Measurements from ENCODE around the gene FREY1.

DNA sequence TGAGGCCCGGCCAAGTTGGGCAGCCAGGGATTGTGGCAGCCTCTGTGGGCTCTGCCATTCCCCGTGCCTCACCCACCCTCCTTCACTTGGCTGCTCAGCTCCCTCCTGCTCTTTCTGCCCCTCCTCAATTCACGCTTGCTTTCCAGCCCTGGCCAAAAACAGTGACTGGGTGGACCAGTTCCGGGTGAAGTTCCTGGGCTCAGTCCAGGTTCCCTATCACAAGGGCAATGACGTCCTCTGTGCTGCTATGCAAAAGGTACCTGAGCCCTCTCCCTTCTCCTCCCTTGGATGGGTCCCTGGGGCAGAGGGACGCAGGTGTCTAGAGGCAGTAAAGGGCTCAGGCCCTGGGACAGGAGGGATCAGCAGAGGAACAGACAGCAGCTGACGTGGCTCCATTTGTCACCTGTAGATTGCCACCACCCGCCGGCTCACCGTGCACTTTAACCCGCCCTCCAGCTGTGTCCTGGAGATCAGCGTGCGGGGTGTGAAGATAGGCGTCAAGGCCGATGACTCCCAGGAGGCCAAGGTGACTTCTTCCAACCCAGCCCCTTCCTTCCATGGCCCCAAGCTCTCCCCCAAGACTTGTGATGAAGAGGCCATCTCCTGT, 2.7 kb downstream of the FREY1 start:
- TF ChIP-seq, protein P1, sequence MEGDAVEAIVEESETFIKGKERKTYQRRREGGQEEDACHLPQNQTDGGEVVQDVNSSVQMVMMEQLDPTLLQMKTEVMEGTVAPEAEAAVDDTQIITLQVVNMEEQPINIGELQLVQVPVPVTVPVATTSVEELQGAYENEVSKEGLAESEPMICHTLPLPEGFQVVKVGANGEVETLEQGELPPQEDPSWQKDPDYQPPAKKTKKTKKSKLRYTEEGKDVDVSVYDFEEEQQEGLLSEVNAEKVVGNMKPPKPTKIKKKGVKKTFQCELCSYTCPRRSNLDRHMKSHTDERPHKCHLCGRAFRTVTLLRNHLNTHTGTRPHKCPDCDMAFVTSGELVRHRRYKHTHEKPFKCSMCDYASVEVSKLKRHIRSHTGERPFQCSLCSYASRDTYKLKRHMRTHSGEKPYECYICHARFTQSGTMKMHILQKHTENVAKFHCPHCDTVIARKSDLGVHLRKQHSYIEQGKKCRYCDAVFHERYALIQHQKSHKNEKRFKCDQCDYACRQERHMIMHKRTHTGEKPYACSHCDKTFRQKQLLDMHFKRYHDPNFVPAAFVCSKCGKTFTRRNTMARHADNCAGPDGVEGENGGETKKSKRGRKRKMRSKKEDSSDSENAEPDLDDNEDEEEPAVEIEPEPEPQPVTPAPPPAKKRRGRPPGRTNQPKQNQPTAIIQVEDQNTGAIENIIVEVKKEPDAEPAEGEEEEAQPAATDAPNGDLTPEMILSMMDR (IDR thresholded peaks at IDR 0.05; ENCODE audit: control extremely low read depth in 1 of 3, insufficient read depth in 1 of 3, low read depth in 1 of 3, low read length in 3 of 3), result no peak
- no peak for TF ChIP-seq POLR2A (IDR thresholded peaks at IDR 0.05; ENCODE audit: control extremely low read depth in 1 of 2, low read depth in 2 of 2, low read length in 2 of 2)
- TF ChIP-seq SRF (IDR thresholded peaks at IDR 0.05; ENCODE audit: low read depth, low read length), result no peak
- TF ChIP-seq EZH2 (IDR thresholded peaks at IDR 0.05; ENCODE audit: low read depth, low read length, severe bottlenecking), result no peak
- TF ChIP-seq POLR2AphosphoS5 (IDR thresholded peaks at IDR 0.05; ENCODE audit: low read depth, low read length), result no peak
- no peak for TF ChIP-seq CREB1 (IDR thresholded peaks at IDR 0.05)
- no peak for TF ChIP-seq GABPA (IDR thresholded peaks at IDR 0.05; ENCODE audit: borderline replicate concordance, insufficient read depth, low read length)
- no peak for TF ChIP-seq RFX5 (IDR thresholded peaks at IDR 0.05; ENCODE audit: borderline replicate concordance, low read depth, low read length)
- no peak for TF ChIP-seq CEBPB (IDR thresholded peaks at IDR 0.05; ENCODE audit: low read depth, low read length)
- TF ChIP-seq TCF12 (IDR thresholded peaks at IDR 0.05; ENCODE audit: low read depth, low read length), result no peak
- TF ChIP-seq SP1 (IDR thresholded peaks at IDR 0.05; ENCODE audit: low read depth, low read length), result no peak
- no peak for TF ChIP-seq RBBP5 (IDR thresholded peaks at IDR 0.05; ENCODE audit: borderline replicate concordance, low read depth, low read length)
- TF ChIP-seq EGR1 (IDR thresholded peaks at IDR 0.05; ENCODE audit: borderline replicate concordance, low read depth, low read length), result no peak
- TF ChIP-seq, protein P2, sequence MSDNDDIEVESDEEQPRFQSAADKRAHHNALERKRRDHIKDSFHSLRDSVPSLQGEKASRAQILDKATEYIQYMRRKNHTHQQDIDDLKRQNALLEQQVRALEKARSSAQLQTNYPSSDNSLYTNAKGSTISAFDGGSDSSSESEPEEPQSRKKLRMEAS (IDR thresholded peaks at IDR 0.05), result no peak
